Smooth muscle cell (in vitro differentiated cells): ENCODE measurements around the gene METTL1. TPM values are rescaled to one million over a fixed set of nuclear protein-coding genes. Genes with fewer than 3 reads are reported as not detected.

Experiments
- DNase-seq: peaks from one replicate; lab custom pipeline; 2025; ENCODE audit not compliant: unreplicated experiment; lab: John Stamatoyannopoulos, UW
- H2AFZ ChIP-seq: fragments of 200-600 bp; sonication (generic); 2 replicates; pipeline ENCODE4 v1.6.0; 2016; ENCODE audit warnings: antibody characterized with exemption, low read depth, mild to moderate bottlenecking
- H3F3A ChIP-seq: fragments of 200-600 bp; sonication (generic); 2 replicates; pipeline ENCODE4 v1.6.0; 2017; ENCODE audit warnings: antibody characterized with exemption, low read depth
- H3K27ac ChIP-seq: fragments of 200-600 bp; sonication (generic); 2 replicates; pipeline ENCODE4 v1.5.1; 2016; ENCODE audit warnings: low read depth, mild to moderate bottlenecking
- H3K27me3 ChIP-seq: fragments of 200-600 bp; sonication (generic); 2 replicates; pipeline ENCODE4 v1.6.1; 2016; ENCODE audit warnings: low read depth, mild to moderate bottlenecking
- H3K36me3 ChIP-seq: fragments of 200-600 bp; sonication (generic); 2 replicates; pipeline ENCODE4 v1.5.1; 2016; ENCODE audit warnings: low read depth
- H3K4me1 ChIP-seq: fragments of 200-600 bp; sonication (generic); 2 replicates; pipeline ENCODE4 v1.5.1; 2016; ENCODE audit warnings: low read depth
- H3K4me2 ChIP-seq: fragments of 200-600 bp; sonication (generic); 2 replicates; pipeline ENCODE4 v1.6.0; 2016; ENCODE audit warnings: mild to moderate bottlenecking
- H3K4me3 ChIP-seq: fragments of 200-600 bp; sonication (generic); 2 replicates; pipeline ENCODE4 v1.5.1; 2016; ENCODE audit warnings: mild to moderate bottlenecking
- H3K79me2 ChIP-seq: fragments of 200-600 bp; sonication (generic); 2 replicates; pipeline ENCODE4 v1.6.0; 2016; ENCODE audit warnings: low read depth, mild to moderate bottlenecking
- H3K9ac ChIP-seq: fragments of 200-600 bp; sonication (generic); 2 replicates; pipeline ENCODE4 v1.6.0; 2016; ENCODE audit warnings: low read depth
- H3K9me3 ChIP-seq: fragments of 200-600 bp; sonication (generic); replicated peaks from 2 replicates; pipeline ENCODE4 v1.5.1; 2016; ENCODE audit warnings: low read depth
- H4K20me1 ChIP-seq: fragments of 200-600 bp; sonication (generic); 2 replicates; pipeline ENCODE4 v1.6.0; 2016; ENCODE audit warnings: low read depth
- CTCF ChIP-seq: fragments of 200-600 bp; sonication (generic); IDR thresholded peaks from 2 replicates; pipeline ENCODE4 v1.5.1; 2017; ENCODE audit warnings: borderline replicate concordance, mild to moderate bottlenecking, antibody characterized with exemption; ENCODE audit not compliant: insufficient read depth, poor library complexity, severe bottlenecking
- WGBS: methylation state at CpG from one replicate; pipeline ENCODE4 v1.1.7; 2016; ENCODE audit warnings: low lambda C conversion rate; 5-methylcytosine and 5-hydroxymethylcytosine counted together
- polyA plus RNA-seq: library from polyadenylated mRNA; unstranded; fragments of >200 nt; fragmentation: Nextera tagmentation; extraction: Ambion mirVana; gene quantifications from 2 replicates; pipeline ENCODE4 v1.2.1, GENCODE V29; 2016
- total RNA-seq: library from RNA; depleted of rRNA; stranded (reverse); fragments of >200 nt; gene quantifications from 2 replicates; pipeline ENCODE4 v1.2.3, GENCODE V29; 2014

METTL1 gene
- total and polyA plus RNA-seq, 2 experiments from 2014 or later, result 4.1 to 20.3 TPM

GRCh38 chr12:57727758-57728395 lies 44.0 kb downstream of the METTL1 start:
- Histone ChIP-seq H3K4me2 (no peak overlapping the region), H3K9me3 (no peaks in the 10 kb centered on the region), H3K36me3 (no peaks in the 10 kb centered on the region), H4K20me1 (no peaks in the 10 kb centered on the region), H3K4me1 (peaks cover 3% of the 10 kb centered on the region), H3K27ac (no peak overlapping the region), H3K9ac (no peak overlapping the region), H3K27me3 (peaks cover 83% of the 10 kb centered on the region), H3K79me2 (no peaks in the 10 kb centered on the region), H3F3A (no peaks in the 10 kb centered on the region), H3K4me3 (no peak overlapping the region), H2AFZ (no peak overlapping the region)
- no peak for DNase-seq
- TF ChIP-seq CTCF, result no peak
- 47% methylated on average over 21 of the region's 21 CpGs for WGBS

GRCh38 chr12:57726884-57727757 lies 44.8 kb downstream of the METTL1 start:
- Histone ChIP-seq H3K27me3 (peaks cover 75% of the 10 kb centered on the region), H4K20me1 (no peaks in the 10 kb centered on the region), H3K9me3 (no peaks in the 10 kb centered on the region), H3K27ac (no peak overlapping the region), H3F3A (no peaks in the 10 kb centered on the region), H3K9ac (no peak overlapping the region), H3K4me3 (peak overlapping the region; percentile 56), H3K79me2 (no peaks in the 10 kb centered on the region), H2AFZ (no peak overlapping the region), H3K4me2 (peak overlapping the region; percentile 93), H3K4me1 (peaks cover 3% of the 10 kb centered on the region), H3K36me3 (no peaks in the 10 kb centered on the region)
- WGBS, result 17% methylated on average over 75 of the region's 76 CpGs
- peak; percentile 17 for TF ChIP-seq CTCF
- DNase-seq, result peak; percentile 15

GRCh38 chr12:57726151-57726883 lies 45.6 kb downstream of the METTL1 start:
- TF ChIP-seq CTCF, result peak; percentile 65
- Histone ChIP-seq H3K27me3 (peaks cover 67% of the 10 kb centered on the region), H4K20me1 (no peaks in the 10 kb centered on the region), H3K36me3 (no peaks in the 10 kb centered on the region), H3K4me2 (peak overlapping the region; percentile 93), H3K4me3 (peak overlapping the region; percentile 56), H3K9me3 (no peaks in the 10 kb centered on the region), H3K27ac (no peak overlapping the region), H3K79me2 (no peaks in the 10 kb centered on the region), H2AFZ (peak overlapping the region; percentile 70), H3K4me1 (peaks cover 3% of the 10 kb centered on the region), H3K9ac (no peak overlapping the region), H3F3A (no peaks in the 10 kb centered on the region)
- 2% methylated on average over 75 of the region's 79 CpGs for WGBS
- peak; percentile 30 for DNase-seq
